ENCODE data around the gene TMPO. TPM values are rescaled to one million over a fixed set of nuclear protein-coding genes. Genes with fewer than 3 reads are reported as not detected.

Gene TMPO, protein sequence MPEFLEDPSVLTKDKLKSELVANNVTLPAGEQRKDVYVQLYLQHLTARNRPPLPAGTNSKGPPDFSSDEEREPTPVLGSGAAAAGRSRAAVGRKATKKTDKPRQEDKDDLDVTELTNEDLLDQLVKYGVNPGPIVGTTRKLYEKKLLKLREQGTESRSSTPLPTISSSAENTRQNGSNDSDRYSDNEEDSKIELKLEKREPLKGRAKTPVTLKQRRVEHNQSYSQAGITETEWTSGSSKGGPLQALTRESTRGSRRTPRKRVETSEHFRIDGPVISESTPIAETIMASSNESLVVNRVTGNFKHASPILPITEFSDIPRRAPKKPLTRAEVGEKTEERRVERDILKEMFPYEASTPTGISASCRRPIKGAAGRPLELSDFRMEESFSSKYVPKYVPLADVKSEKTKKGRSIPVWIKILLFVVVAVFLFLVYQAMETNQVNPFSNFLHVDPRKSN
- total RNA-seq = 10 to 100 TPM; 27.6 to 47.1 (median 37.7) TPM

DNA sequence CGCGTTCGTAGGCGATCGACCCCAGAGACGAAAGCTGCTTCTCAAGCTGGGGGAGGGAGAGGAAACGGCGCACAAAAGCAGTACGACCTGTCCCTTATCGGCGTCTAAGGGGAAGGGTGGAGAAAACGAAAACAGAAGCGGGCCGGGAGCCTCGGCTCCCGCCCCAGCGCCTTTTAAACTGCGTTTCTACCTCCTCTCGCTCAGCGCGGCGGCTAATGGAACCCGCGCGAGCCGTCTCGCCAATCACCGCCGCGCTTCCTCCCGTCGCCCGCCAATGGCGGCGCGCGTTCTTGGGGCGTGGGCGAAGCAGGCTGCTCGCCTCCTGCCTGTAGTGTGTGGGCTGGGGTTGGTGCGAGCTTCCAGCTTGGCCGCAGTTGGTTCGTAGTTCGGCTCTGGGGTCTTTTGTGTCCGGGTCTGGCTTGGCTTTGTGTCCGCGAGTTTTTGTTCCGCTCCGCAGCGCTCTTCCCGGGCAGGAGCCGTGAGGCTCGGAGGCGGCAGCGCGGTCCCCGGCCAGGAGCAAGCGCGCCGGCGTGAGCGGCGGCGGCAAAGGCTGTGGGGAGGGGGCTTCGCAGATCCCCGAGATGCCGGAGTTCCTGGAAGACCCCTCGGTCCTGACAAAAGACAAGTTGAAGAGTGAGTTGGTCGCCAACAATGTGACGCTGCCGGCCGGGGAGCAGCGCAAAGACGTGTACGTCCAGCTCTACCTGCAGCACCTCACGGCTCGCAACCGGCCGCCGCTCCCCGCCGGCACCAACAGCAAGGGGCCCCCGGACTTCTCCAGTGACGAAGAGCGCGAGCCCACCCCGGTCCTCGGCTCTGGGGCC is at the start of gene TMPO:
TSS of gene TMPO (plus strand) at position 304 of the 824 bp plus-strand sequence. CDS start at position 582, 278 bp downstream.
- TF ChIP-seq, protein P1, sequence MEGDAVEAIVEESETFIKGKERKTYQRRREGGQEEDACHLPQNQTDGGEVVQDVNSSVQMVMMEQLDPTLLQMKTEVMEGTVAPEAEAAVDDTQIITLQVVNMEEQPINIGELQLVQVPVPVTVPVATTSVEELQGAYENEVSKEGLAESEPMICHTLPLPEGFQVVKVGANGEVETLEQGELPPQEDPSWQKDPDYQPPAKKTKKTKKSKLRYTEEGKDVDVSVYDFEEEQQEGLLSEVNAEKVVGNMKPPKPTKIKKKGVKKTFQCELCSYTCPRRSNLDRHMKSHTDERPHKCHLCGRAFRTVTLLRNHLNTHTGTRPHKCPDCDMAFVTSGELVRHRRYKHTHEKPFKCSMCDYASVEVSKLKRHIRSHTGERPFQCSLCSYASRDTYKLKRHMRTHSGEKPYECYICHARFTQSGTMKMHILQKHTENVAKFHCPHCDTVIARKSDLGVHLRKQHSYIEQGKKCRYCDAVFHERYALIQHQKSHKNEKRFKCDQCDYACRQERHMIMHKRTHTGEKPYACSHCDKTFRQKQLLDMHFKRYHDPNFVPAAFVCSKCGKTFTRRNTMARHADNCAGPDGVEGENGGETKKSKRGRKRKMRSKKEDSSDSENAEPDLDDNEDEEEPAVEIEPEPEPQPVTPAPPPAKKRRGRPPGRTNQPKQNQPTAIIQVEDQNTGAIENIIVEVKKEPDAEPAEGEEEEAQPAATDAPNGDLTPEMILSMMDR (IDR thresholded peaks at IDR 0.05; ENCODE audit: low read depth) = no peak

DNA sequence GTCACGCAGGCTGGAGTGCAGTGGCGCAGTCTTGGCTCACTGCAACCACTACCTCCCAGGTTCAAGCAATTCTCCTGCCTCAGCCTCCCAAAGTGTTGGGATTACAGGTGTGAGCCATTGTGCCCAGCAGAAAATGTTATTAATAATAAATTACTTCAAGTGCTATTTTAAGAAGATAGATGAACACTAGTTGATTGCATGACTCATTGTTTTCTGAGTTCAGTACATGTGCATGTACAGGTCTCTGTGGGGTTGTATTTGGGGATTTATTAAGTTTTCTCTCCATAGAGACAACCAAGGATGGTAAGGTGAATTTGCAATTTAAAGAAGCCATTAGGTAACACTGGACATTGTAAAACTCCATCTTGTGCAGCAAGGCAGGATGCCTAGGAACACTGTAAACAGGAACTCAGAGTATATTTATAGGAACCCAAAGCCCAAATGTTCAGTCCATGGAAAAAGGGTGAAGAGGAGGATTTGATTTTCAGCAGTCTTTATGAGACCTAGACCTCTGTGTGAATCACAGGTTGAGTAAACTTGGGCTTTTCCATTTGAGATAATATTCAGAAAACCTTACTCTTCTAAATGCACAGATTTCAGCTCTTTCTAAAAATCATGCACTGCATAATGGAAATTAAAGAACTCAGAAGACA is 49.3 kb upstream of the TMPO start:
- TF ChIP-seq, protein P1 (IDR thresholded peaks at IDR 0.05; ENCODE audit: low read depth) = no peak

GRCh38 chr12:98466640-98467400 is 48.6 kb upstream of the TMPO start:
- TF ChIP-seq, protein P1 (IDR thresholded peaks at IDR 0.05; ENCODE audit: low read depth) = no peak

GRCh38 chr12:98469109-98469508 is 46.3 kb upstream of the TMPO start:
- TF ChIP-seq, protein P1 (IDR thresholded peaks at IDR 0.05; ENCODE audit: low read depth) = no peak

- TF ChIP-seq, protein P1 (IDR thresholded peaks at IDR 0.05; ENCODE audit: low read depth) = no peak
Observed at GRCh38 chr12:98470469-98471082, 44.8 kb upstream of the TMPO start.

DNA sequence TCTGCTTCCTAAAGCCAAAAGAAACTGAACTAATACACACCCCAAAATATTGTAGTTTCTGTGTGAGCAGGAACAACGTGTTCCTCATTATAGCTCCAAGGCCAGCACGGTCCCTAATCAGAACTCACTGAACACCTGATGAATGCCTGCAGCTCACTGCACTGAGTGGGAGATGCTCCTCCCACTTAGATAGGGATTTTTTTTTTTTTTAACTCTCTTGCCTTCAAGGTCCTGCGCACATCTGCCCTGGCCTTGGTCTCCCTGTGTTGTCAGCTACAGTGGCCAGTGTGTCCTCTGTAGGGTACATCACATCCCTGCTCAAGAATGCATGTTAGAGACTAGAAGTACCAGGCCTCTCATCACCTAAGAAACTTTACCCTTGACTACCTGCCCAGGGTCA is 44.3 kb upstream of the TMPO start:
- TF ChIP-seq, protein P1 (IDR thresholded peaks at IDR 0.05; ENCODE audit: low read depth) = no peak
